CD14-positive monocyte (primary cell): ENCODE data around the gene WDR82. TPM values are rescaled to one million over a fixed set of nuclear protein-coding genes. Genes with fewer than 3 reads are reported as not detected.

Source experiments
- DNase-seq, 3 donors: peaks; one replicate each; pipeline ENCODE4 v3.0.0-alpha.2; 2011 to 2022
- H2AFZ ChIP-seq: 2 replicates; pipeline ENCODE4 v1.6.0; 2012; ENCODE audit warnings: mild to moderate bottlenecking, low read depth, low read length, inconsistent platforms; ENCODE audit not compliant: insufficient read depth, poor library complexity, severe bottlenecking
- H3K27ac ChIP-seq, 2 donors: 1 replicate in 1 of 2; 2 replicates in 1 of 2; pipeline ENCODE4 v1.5.1; 2012 to 2013; ENCODE audit warnings: low read length in 2 of 2, control low read depth in 1 of 2, inconsistent platforms in 1 of 2, low read depth in 1 of 2, mild to moderate bottlenecking in 1 of 2
- H3K27me3 ChIP-seq, 2 donors: one replicate each; pipeline versions ENCODE4 v1.6.0 to v1.6.1; 2011 to 2013; ENCODE audit warnings: low read length in 2 of 2; ENCODE audit not compliant: control insufficient read depth in 2 of 2, insufficient read depth in 2 of 2
- H3K36me3 ChIP-seq, 2 donors: replicated peaks in 1 of 2; 1 replicate in 1 of 2; 2 replicates in 1 of 2; pipeline versions ENCODE4 v1.5.1 to v1.6.1; 2012 to 2013; ENCODE audit warnings: low read length in 2 of 2, control low read depth in 1 of 2, inconsistent platforms in 1 of 2, mild to moderate bottlenecking in 1 of 2; ENCODE audit not compliant: insufficient read depth in 2 of 2, control insufficient read depth in 1 of 2
- H3K4me1 ChIP-seq, 2 donors: 1 replicate in 1 of 2; 2 replicates in 1 of 2; pipeline versions ENCODE4 v1.5.1 to v1.6.1; 2012 to 2013; ENCODE audit warnings: low read length in 2 of 2, control low read depth in 1 of 2, inconsistent platforms in 1 of 2, mild to moderate bottlenecking in 1 of 2, moderate library complexity in 1 of 2; ENCODE audit not compliant: insufficient read depth in 2 of 2, control insufficient read depth in 1 of 2
- H3K4me2 ChIP-seq: replicated peaks from 2 replicates; pipeline ENCODE3; 2012; ENCODE audit warnings: low read length, moderate library complexity, mild to moderate bottlenecking; ENCODE audit not compliant: poor library complexity, severe bottlenecking; ENCODE audit errors: extremely low read depth
- H3K4me3 ChIP-seq, 3 experiments: fragments of 200-600 bp in 1 of 3; sonication (generic) in 1 of 3; replicated peaks in 1 of 3; 1 replicate in 2 of 3; 2 replicates in 1 of 3; pipeline ENCODE4 v1.5.1; 2011 to 2013; ENCODE audit warnings: low read length in 3 of 3, mild to moderate bottlenecking in 3 of 3, control low read depth in 2 of 3, low read depth in 2 of 3, inconsistent platforms in 1 of 3, moderate library complexity in 1 of 3
- H3K79me2 ChIP-seq: 2 replicates; pipeline ENCODE4 v1.6.0; 2012; ENCODE audit warnings: mild to moderate bottlenecking, control low read depth, inconsistent platforms, low read length, moderate library complexity; ENCODE audit not compliant: insufficient read depth
- H3K9ac ChIP-seq: 2 replicates; pipeline ENCODE4 v1.6.0; 2017; ENCODE audit warnings: low read length, mild to moderate bottlenecking; ENCODE audit not compliant: insufficient read depth, poor library complexity, severe bottlenecking
- H3K9me3 ChIP-seq, 2 donors: replicated peaks in 1 of 2; 1 replicate in 1 of 2; 2 replicates in 1 of 2; pipeline versions ENCODE4 v1.5.1 to v1.6.1; 2012 to 2013; ENCODE audit warnings: low read length in 2 of 2, control low read depth in 1 of 2; ENCODE audit not compliant: control insufficient read depth in 1 of 2, insufficient read depth in 1 of 2
- H4K20me1 ChIP-seq: 2 replicates; pipeline ENCODE4 v1.6.0; 2012; ENCODE audit warnings: mild to moderate bottlenecking, low read length, control low read depth, moderate library complexity; ENCODE audit not compliant: insufficient read depth
- H3K27ac Mint-ChIP-seq, 7 donors: one replicate each; pipeline ENCODE4 v1.8.0; 2020; ENCODE audit warnings: mild to moderate bottlenecking in 7 of 7, mixed read lengths in 7 of 7, moderate library complexity in 6 of 7, inconsistent platforms in 2 of 7
- H3K27me3 Mint-ChIP-seq, 3 donors: one replicate each; pipeline ENCODE4 v1.8.0; 2021 to 2022; ENCODE audit warnings: low read depth in 3 of 3, mild to moderate bottlenecking in 3 of 3, mixed read lengths in 3 of 3, moderate library complexity in 3 of 3, inconsistent platforms in 1 of 3
- H3K36me3 Mint-ChIP-seq, 2 donors: one replicate each; pipeline ENCODE4 v1.8.0; 2020; ENCODE audit warnings: mixed read lengths in 2 of 2, inconsistent platforms in 1 of 2, mild to moderate bottlenecking in 1 of 2
- H3K4me1 Mint-ChIP-seq: one replicate; pipeline ENCODE4 v1.8.0; 2020; ENCODE audit warnings: mild to moderate bottlenecking, mixed read lengths
- H3K4me3 Mint-ChIP-seq, 2 donors: one replicate each; pipeline ENCODE4 v1.8.0; 2020; ENCODE audit warnings: mild to moderate bottlenecking in 2 of 2, mixed read lengths in 2 of 2, moderate library complexity in 1 of 2
- H3K9me3 Mint-ChIP-seq, 7 donors: one replicate each; pipeline ENCODE4 v1.8.0; 2020 to 2022; ENCODE audit warnings: mixed read lengths in 7 of 7, mild to moderate bottlenecking in 6 of 7, moderate library complexity in 6 of 7, inconsistent platforms in 2 of 7
- CTCF ChIP-seq: fragments of 200-600 bp; IDR thresholded peaks from one replicate; pipeline ENCODE4 v1.8.0; 2022; ENCODE audit warnings: antibody characterized with exemption, mild to moderate bottlenecking
- WGBS: methylation state at CpG from one replicate; pipeline ENCODE4 v1.1.5; 2013; ENCODE audit warnings: missing lambda C conversion rate; ENCODE audit not compliant: insufficient coverage; 5-methylcytosine and 5-hydroxymethylcytosine counted together
- intact Hi-C, 2 donors: fragments of 100-400 bp; cut with micrococcal nuclease; formaldehyde crosslinking; loops; one replicate each; pipeline versions ENCODE4 v1.15.0 to v1.15.1; 2023
- polyA plus RNA-seq, 3 donors: library from polyadenylated mRNA; depleted of rRNA in 1 of 3; unstranded in 2 of 3; stranded (reverse) in 1 of 3; fragments of 300-500 nt in 2 of 3; fragments of >200 nt in 1 of 3; fragmentation: Illumina TruSeq in 2 of 3; gene quantifications; 1 replicate in 2 of 3; 2 replicates in 1 of 3; pipeline ENCODE4 v1.2.3, GENCODE V29; 2012 to 2021

The WDR82 gene
- polyA plus RNA-seq, 3 donors = 27.3 to 33.4 (median 32.3) TPM

GRCh38 chr3:52293491-52294319 is 15.3 kb upstream of the WDR82 start:
- Histone ChIP-seq H4K20me1 (peaks cover 32% of the 10 kb centered on the region), H3K36me3 (peaks cover 37 to 71% of the 10 kb centered on the region in 2 donors), H3K79me2 (peaks cover 30% of the 10 kb centered on the region), H3K4me2 (no peak overlapping the region), H2AFZ (no peak overlapping the region), H3K9me3 (no peaks in the 10 kb centered on the region), H3K4me1 (peaks cover under 1 to 3% of the 10 kb centered on the region in 2 donors), H3K27me3 (peaks cover 0 to 5% of the 10 kb centered on the region in 2 donors), H3K4me3 (no peak overlapping the region), H3K9ac (no peak overlapping the region), H3K27ac (no peak overlapping the region)
- no peaks in the 10 kb centered on the region for H3K9me3 Mint-ChIP-seq
- peaks cover 2 to 9% (median 6%) of the 10 kb centered on the region in 3 donors for H3K27me3 Mint-ChIP-seq
- no peak for TF ChIP-seq CTCF
- no peak for DNase-seq
- H3K36me3 Mint-ChIP-seq = peaks cover 58 to 68% of the 10 kb centered on the region in 2 donors
- no peak overlapping the region for H3K4me3 Mint-ChIP-seq
- WGBS = 97% methylated on average over 5 of the region's 17 CpGs
- peak overlapping the region in 2 of 7 donors; percentile 32 to 77 for H3K27ac Mint-ChIP-seq
- H3K4me1 Mint-ChIP-seq = peaks cover 19% of the 10 kb centered on the region
- intact Hi-C loops = loop anchor here in 1 of 2 donors (5.0 kb wide), 1 partner anchor 44 kb away; no protein-coding TSS in a partner anchor

GRCh38 chr3:52292247-52293065 is 14.0 kb upstream of the WDR82 start:
- Histone ChIP-seq H3K9me3 (no peaks in the 10 kb centered on the region), H3K4me1 (peaks cover 5 to 12% of the 10 kb centered on the region in 2 donors), H3K9ac (no peak overlapping the region), H3K36me3 (peaks cover 37 to 71% of the 10 kb centered on the region in 2 donors), H3K27me3 (no peaks in the 10 kb centered on the region), H2AFZ (no peak overlapping the region), H3K27ac (no peak overlapping the region), H3K79me2 (peaks cover 40% of the 10 kb centered on the region), H3K4me2 (no peak overlapping the region), H3K4me3 (no peak overlapping the region), H4K20me1 (peaks cover 21% of the 10 kb centered on the region)
- Mint-ChIP-seq H3K4me1 (peaks cover 16% of the 10 kb centered on the region), H3K27ac (peak overlapping the region in 1 of 7 donors; percentile 81), H3K27me3 (peaks cover 0 to 6% (median 0%) of the 10 kb centered on the region in 3 donors), H3K4me3 (no peak overlapping the region), H3K9me3 (no peaks in the 10 kb centered on the region), H3K36me3 (peaks cover 55 to 63% of the 10 kb centered on the region in 2 donors)
- intact Hi-C loops = loop anchor here in 1 of 2 donors (5.0 kb wide), 1 partner anchor 45 kb away; no protein-coding TSS in a partner anchor
- no peak for DNase-seq
- WGBS = over 99% methylated on average over 19 of the region's 20 CpGs
- TF ChIP-seq CTCF = no peak
